Gastroesophageal sphincter (tissue), 3 donors: Measurements from ENCODE around the gene COMMD9.

Experiments used
- CTCF ChIP-seq, 4 experiments: fragments of 200-600 bp in 2 of 4; fragments of 450-650 bp in 2 of 4; sonication (generic) in 1 of 4; IDR thresholded peaks; one replicate each; pipeline ENCODE4 v1.5.1; 2017 to 2019; ENCODE audit warnings: antibody characterized with exemption in 4 of 4, mild to moderate bottlenecking in 2 of 4, moderate library complexity in 2 of 4
- POLR2AphosphoS5 ChIP-seq: sonication (generic); formaldehyde crosslinking; IDR thresholded peaks from one replicate; pipeline ENCODE4 v1.6.1; 2017; ENCODE audit warnings: antibody characterized with exemption

DNA sequence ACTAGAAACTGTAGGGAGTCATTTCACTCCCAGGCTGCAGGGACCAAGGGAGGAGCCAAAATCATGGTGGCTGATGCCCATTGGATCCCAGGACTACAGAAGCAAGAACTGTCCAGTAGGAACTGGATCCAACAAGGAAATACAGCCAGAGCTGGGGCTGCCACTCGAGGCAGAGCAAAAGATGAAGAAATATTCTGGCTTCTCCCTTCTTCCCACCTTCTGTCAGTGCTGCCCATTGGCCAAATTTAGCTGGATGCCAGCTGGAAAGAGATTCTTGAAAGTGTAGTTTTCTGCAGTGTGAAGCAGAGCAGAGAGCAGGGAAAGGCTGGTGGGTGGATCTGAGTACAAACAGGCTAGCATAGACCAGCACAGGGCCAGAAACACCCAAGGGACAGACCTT lies 45.6 kb downstream of the COMMD9 start:
- TF ChIP-seq CTCF (IDR thresholded peaks at IDR 0.05) (no peak), POLR2AphosphoS5 (no peak)
